Sciatic nerve (tissue), 2 donors: Measurements from ENCODE around the gene DNAJC1. TPM values are rescaled to one million over a fixed set of nuclear protein-coding genes. Genes with fewer than 3 reads are reported as not detected.

ENCODE experiments used
- ATAC-seq: fragments of 200-7000 bp; cut with Tn5 transposase; one replicate; pipeline ENCODE4 v1.9.1; 2020; ENCODE audit warnings: mild to moderate bottlenecking, moderate library complexity
- DNase-seq: peaks from one replicate; pipeline ENCODE4 v3.0.0-alpha.2; 2020; ENCODE audit warnings: low spot score
- intact Hi-C: fragments of 100-400 bp; cut with DNase I; formaldehyde crosslinking; loops from one replicate; pipeline ENCODE4 v1.14.2; 2022
- total RNA-seq: library from RNA; stranded (reverse); fragmentation: NEBNext Ultra II Directional; extraction: Animal tissue kit (Norgen Biotek cat#: 25700); gene quantifications from one replicate; pipeline ENCODE4 v1.2.1, GENCODE V29; 2021
- donor health status: DM: no; HTN: no; CAD: no.
- donor health status: DM: no; HTN: no; CAD: no.

Gene DNAJC1
- total RNA-seq, 1 donor from 2014 or later: 26.4 TPM

DNA sequence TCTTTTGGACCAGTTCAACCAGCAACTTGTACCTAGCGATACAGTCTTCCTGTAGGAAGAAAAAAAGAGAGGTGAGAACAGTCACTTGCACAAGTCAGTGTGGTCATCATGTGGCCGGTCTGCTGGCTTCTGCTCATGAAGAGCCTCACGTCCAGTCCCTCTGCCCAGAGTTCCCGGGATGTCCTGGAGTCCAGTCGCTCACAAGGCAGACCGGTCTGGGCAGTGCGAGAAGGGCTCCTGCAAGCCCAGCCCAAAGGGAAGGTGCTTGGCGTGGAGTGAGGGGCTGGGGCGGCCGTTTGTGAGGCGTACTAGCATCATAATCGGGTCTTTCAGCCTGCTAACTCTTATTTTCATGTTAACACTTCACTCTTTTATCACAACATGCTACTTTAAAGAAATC is 246.8 kb downstream of the DNAJC1 start:
- DNase-seq (no peak), ATAC-seq (no peak)
- intact Hi-C loops: loop anchor here (10.0 kb wide), 1 partner anchor 482 kb away; no protein-coding TSS in a partner anchor

DNA sequence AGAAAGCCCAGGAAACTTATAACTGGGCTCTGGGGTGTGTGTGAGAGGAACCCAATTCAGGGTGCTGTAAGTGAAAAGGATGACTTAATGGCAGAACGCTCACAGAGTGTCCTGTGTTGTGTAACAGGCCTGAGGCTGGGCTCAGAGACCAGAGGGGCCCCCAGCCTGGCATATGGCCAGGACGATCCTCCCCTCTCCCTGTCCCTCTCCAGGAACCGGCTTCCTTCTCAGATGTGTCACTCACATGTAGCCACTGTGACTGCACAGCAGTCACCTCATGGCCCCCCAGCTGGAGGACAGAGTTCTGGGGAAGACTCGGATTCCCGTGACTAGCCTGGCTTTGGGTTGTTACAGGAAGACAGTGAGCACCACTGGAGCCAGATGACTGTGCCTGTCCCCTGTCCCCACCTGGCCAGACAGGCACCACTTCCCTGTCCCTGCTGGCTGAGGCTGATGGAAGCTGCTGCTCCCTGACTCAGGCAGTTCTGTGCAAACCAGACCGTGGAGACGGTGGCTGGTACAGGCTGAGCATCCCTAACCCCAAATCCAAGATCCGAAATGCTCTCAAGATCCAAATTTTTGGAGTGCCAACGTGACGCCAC is 249.0 kb downstream of the DNAJC1 start:
- no peak for DNase-seq
- intact Hi-C loops: loop anchor here (10.0 kb wide), 1 partner anchor 480 kb away; no protein-coding TSS in a partner anchor
- no peak for ATAC-seq

DNA sequence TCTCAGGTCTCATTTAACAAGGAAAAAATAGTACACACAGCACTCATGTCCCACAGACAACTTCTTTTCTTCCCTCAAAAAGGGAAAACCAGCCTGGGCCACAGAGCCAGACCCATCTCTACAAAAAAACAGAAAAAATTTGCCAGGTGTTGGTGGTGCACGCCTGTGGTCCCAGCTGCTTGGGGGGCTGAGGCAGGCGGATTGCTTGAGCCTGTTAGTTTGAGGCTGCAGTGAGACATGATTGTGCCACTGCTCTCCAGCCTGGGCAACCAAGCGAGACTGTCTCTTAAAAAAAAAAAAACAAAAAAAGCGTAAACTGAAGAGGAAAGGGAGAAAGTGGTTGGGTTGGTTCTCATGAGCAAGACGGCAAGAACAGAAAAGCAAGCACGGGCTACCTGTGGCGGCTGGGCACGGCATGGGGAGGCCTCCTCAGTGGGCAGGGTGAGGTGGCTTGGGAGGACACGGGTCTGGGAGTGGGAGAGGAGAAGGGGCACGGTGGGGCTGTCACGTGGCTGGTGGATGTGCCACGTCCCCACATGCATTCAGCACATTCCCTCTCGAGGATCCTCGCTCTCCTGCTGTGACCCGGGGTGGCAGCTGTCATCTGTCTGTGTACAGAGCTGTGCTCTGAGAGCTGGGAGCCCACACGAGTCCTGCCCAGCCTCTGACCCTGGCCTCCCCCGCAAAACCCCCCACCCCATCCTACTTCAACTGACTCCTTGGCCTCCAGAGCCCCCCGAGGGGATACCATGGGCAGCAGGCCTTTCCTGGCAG is 249.8 kb downstream of the DNAJC1 start:
- DNase-seq: no peak
- ATAC-seq: no peak
- intact Hi-C loops: loop anchor here (10.0 kb wide), 1 partner anchor 479 kb away; no protein-coding TSS in a partner anchor

DNA sequence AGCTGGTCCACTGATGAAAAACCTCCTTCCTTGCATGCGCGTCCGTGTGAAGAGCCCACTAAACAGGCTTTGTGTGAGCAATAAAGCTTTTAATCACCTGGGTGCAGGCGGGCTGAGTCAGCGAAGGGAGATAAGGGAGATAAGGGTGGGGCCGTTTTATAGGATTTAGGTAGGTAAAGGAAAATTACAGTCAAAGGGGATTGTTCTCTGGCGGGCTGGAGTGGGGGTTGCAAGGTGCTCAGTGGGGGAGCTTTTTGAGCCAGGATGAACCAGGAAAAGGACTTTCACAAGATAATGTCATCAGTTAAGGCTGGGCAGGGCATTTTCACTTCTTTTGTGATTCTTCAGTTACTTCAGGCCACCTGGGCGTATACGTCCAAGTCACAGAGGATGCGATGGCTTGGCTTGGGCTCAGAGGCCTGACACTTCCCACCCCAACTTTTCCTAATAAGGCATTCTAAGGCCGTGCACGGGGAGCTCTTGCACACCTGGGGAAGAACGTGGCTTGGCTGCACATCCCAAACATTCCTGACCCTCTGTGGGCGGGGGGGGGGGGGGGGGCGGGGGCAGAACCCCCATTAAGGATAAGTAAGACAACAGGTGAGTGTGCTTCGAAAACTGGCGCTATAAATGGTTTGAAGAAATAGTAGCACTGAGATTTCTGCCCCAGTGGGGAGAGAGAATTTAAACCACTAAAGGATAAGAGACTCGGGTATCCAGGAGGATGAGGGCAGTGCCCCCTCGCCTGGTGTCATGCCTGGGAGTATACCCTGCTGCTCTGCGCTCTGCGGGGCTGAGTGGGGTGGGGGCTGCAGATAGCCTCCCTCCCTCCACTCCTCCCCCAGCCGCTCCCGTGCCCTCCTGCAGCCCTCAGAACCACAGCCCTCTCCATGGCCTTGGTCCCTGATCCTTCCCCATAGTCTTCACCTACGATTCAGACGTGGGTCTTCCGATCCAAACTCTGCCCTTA is 251.9 kb downstream of the DNAJC1 start:
- intact Hi-C loops: loop anchor here (10.0 kb wide), 1 partner anchor 477 kb away; no protein-coding TSS in a partner anchor
- ATAC-seq: no peak

DNA sequence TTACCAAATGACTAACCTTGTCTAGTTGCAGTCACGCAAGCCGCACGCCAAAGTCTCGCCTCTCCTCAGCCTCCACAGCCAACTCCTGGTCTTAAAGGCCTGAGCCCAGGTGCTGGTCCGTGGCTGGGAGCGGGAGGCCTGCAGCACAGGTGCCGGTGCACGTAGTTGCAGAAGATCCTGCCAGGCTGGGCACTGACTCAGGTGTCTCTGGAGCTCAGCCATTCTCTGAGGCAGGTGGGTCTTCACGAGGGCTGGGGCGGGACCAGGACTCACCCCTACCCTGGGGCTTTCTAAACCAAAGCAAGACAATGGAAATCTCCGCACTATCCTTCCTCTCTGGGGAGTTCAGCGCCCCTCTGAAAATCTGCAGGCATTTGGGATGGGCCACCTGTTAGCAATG is 253.1 kb downstream of the DNAJC1 start:
- ATAC-seq: no peak
- DNase-seq: no peak
- intact Hi-C loops: loop anchor here (10.0 kb wide), 1 partner anchor 476 kb away; no protein-coding TSS in a partner anchor

More for the DNA sequence above, 251.9 kb downstream of the DNAJC1 start:
- DNase-seq: no peak

DNA sequence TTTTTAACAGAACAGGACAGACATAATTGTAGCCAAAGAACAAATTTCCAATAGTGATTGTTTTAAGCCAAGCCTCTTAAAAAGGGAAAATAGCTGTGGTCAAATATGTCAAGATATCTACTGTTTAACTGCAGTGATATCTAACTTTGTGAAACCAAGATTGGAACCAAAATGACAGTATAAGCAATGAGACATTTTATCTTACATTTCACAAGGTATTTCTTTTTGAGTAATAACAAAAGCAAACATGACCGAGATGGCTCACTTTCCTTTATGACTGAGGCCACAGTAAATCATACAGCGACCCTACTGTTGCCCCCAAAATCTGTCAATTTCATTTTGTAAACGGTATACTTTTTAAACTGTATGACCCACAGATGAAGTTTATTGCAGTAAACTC is 253.7 kb downstream of the DNAJC1 start:
- intact Hi-C loops: loop anchor here (10.0 kb wide), 1 partner anchor 475 kb away; no protein-coding TSS in a partner anchor
- ATAC-seq (no peak), DNase-seq (no peak)

DNA sequence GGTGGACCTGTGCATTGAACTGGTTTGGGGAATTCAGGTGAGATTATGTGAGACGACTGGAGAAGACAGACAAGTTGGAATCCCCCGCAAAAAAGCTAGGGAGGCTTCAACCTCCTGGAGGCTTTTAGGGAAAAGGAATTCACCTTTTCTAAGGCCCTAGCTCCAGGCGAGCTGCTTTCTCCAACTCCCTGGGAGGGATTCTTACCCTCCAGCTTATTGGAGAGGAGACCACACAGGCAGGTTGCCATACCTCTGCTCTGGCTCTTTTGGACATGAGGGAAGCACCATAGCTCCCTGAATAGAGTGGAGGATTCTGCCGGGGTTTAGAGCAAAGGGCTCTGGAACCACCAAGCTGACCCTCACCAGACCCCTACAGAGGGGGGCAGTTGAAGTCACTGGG is 255.7 kb downstream of the DNAJC1 start:
- DNase-seq (no peak), ATAC-seq (no peak)
- intact Hi-C loops: no loop called here

DNA sequence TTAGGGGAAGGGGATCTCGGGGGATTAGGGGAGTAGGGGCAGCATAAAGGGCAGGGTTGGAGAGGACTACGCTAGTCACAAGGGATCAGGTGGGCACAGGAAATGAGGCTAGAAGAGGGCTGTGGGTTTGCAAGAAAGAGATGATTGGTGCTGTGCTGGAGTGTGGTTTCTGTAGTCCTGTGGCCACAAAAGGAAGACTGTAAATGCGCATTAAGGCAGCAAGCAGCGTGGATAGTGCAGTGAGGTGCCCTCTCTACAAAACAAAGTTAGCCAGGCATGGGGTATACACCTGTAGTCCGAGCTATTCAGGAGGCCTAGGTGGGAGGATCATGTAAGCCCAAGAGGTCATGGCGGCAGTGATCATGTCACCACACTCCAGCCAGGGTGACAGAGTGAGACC is 257.4 kb downstream of the DNAJC1 start:
- intact Hi-C loops: no loop called here
- ATAC-seq (no peak), DNase-seq (no peak)

DNA sequence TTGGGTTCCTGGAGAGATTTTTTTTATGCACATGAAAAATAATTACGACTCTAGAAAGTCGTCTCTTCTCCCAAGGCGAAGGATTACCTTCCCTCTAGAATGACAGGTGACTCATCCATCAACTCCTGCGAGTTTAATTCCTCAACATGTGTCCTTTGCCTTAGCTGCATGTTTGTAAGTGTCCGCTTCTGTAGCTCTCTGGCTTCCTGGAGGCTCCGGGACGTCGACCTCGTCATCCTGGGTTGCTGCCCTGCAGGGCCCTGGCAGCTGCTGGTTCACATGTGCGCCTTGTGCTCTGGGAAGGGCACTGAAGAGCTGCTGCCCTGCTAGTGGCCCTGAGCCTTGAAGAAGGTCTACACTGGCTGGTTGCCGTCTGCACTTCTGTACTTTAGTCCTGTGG is 259.3 kb downstream of the DNAJC1 start:
- intact Hi-C loops: no loop called here
- DNase-seq (no peak), ATAC-seq (no peak)

DNA sequence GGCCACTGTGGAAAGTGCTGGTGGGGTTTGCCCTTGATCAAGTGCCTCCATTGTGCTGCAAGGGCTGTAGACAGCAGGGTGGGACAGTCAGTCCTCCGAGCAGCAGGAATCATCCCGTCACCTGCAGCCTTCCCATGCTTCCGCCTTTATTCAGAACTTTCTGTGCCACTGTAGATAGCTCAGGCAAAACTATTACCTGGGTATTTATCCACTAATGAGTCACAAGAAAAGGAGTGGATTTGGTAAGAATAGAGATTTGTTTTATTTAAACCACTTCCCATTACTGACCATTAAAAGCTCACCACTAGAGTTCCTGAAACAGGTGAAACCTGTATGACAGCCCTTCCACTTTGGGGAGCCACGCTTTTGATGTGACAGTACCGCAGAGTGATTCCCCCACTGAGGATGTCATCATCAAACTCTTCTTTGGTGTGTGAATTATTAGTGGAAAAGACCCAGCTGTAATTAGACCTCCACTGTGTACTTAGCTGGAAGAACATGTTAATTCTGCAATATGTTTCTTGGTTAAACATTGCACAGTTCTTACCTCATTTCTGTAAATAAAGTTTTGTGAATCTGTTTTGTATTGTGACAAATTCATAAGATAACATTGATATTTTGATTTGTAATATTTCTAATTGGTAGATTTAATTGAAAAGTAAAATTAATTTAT is 260.7 kb downstream of the DNAJC1 start:
- DNase-seq: no peak
- intact Hi-C loops: no loop called here
- no peak for ATAC-seq

DNA sequence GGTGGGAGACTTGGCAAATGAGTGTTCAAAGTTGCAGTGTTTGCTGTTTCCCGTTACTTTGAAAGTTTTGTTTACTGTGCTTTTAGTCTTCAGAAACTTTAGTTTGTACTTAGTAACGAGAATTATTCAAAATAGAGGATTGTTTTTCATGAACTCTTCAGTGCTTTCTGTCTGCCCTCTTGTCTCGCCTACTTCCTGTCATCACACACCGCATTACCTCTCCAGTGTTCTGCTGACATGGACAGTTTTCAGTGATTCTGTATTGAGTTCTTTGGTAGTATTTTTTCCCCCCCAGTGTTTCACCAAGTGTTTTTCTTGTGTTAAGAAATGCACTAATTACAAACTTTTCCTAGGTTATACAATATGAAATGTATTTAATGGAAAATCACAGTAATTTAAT is 262.5 kb downstream of the DNAJC1 start:
- no peak for DNase-seq
- no peak for ATAC-seq
- intact Hi-C loops: no loop called here

DNA sequence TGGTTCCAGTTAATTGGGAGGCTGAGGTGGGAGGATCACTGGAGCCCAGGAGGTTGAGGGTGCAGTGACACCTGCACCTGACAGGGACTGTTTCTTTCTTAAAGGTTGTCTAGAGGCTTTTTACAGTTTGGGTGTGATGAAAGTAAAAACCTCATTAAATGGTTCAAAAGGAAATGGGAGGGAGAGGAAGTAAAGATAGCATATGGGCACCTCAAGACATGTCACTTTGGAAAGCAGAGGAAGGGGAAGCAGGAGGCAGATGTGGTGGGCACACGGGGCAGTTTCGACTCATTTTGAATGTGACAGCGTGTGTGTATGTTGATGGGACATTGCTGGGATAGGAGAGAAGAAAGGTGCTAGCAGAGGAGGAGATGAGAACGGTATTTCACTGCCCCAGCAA is 266.4 kb downstream of the DNAJC1 start:
- ATAC-seq (no peak), DNase-seq (no peak)
- intact Hi-C loops: loop anchor here (10.0 kb wide), 1 partner anchor 242 kb away; no protein-coding TSS in a partner anchor

DNA sequence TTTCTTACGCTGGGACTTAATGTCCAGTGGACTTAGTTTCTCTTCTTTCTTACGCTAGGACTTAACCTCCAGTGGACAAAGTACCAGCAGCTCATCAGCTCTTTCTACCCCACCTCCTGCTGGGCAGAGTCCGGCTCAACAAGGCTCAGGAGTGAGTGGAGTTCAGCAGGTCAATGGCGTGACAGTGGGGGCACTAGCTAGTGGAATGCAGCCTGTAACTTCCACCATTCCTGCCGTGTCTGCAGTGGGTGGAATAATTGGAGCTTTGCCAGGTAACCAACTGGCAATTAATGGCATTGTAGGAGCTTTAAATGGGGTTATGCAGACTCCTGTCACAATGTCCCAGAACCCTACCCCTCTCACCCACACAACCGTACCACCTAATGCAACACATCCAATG is 269.8 kb downstream of the DNAJC1 start:
- ATAC-seq: no peak
- no peak for DNase-seq
- intact Hi-C loops: loop anchor here (10.0 kb wide), 1 partner anchor 239 kb away; no protein-coding TSS in a partner anchor

DNA sequence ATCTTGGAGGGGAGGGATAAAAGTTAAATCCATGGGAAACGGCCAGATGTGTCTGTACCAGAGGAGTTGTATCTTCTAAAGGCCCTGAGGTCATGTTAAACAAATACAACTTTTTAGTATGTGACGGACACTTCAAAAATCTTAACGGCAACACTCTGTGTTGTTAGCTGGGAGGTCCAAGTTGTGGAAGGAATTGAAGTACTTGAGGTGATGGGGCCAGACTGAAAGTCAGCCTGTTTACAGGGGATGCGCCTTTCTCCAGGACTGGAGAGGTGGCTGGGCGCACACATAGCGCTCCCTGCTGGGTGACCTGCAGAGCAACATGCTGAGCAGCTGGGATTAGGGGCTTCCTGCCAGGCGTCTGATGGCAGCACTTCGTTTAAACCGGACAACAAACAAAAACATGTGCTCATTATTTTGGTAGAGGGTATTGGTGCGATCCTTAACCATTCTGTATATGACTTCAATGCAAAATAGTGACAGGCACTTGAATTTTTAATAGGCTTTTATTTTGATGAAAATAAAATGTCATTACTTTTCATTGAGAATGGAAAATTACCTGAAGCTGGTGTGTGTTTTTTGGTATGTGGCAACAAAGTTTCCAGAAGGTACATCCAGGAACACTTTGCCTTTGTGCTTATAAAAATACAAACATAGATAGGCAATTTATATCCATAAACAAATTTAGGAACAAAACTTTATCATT is 271.3 kb downstream of the DNAJC1 start:
- ATAC-seq (peak; percentile 93), DNase-seq (no peak)
- intact Hi-C loops: loop anchor here (10.0 kb wide), 1 partner anchor 237 kb away; no protein-coding TSS in a partner anchor

DNA sequence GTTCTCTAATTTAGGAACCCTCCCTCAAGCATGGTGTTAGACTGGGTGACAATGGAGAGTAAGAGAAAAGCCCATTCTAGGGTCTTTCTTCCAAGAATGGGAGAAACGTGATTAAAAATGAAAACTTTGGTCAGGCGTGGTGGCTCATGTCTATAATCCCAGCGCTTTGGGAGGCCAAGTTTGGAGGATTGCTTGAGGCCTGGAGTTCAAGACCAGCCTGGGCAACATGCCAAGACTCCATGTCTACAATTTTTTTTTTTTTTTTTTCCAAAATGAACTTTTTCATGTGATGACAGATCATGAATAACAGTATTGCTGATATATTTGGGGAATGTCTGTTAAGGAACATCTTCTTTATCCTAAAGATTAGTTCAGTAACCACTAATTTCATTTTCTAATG is 274.9 kb downstream of the DNAJC1 start:
- intact Hi-C loops: no loop called here
- DNase-seq: no peak
- no peak for ATAC-seq

DNA sequence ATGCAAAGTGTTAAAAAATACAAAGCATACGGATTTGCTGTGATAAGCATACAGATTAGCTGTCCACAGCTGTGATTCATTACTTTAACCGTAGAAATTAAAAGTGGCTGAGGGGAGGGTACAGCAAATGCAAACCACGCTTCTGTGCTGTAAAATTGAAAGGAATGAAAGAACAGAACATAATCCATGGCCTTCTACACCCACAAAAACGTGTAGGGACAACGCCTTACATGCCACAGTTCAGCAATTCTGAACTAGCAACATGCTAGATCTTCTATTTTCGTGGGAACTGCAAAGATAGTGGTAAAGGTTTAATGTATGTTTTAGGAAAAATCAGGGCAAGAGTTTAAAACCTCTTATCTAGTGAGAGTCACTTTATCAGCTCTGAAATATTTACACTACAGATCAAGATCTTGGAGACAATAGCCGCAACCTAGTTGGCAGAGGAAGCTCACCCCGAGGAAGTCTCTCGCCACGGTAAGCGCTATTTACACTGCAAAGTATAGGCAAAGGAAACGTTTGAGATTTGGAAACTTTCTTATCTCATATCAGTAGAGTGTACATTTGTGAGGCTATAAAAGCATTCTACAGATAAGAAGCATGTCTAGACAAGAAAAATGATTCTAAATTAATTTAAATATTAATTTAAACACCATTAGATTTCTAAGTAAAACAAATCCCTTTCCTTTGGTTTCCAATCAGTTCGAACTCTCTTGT is 275.9 kb downstream of the DNAJC1 start:
- DNase-seq: no peak
- no peak for ATAC-seq
- intact Hi-C loops: no loop called here

DNA sequence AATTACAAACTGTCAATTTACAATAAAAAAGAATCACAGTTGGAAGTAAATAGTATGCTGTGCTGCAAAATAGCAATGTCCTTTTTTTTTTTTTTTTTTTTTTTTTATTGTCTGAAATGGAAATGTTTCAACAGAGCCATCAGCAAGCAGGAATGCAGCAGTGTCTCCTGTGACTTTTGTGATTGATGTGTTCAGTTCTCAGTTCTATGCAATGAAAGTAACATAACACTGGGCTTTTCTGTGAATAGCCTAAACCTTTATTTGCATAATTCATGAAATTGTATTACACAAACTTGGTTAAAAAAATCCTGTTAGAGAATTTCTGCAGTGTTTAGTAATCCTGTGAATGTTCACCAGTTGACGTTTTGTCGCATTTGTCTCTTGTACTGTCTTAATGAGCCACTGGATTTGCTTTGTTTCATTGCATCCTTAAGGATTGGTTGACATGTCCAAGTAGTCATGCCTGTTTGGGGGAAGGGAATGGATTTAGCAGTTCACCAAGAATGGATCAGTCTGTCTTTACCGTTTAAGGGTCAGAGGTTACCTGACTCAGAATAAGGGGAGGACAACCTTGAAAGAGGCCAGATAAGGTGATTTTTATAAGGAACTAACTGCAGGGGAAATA is 276.8 kb downstream of the DNAJC1 start:
- intact Hi-C loops: no loop called here
- no peak for ATAC-seq
- no peak for DNase-seq
